ENCODE data around the gene RFC2. TPM values are rescaled to one million over a fixed set of nuclear protein-coding genes. Genes with fewer than 3 reads are reported as not detected.
"Not testable (repeated sequence)": the region's sequence is repeated elsewhere in the genome, so short reads cannot be mapped to it uniquely, and the experiment has no call there.

Gene RFC2
- total RNA-seq, 1 donor from 2014 or later = 22.4 TPM

- not testable (repeated sequence) for FAIRE-seq; DNase-seq (ENCODE audit: low spot score in 2 of 2)
Observed at GRCh38 chr7:74195139-74195860, 58.9 kb downstream of the RFC2 start.

- no peak for DNase-seq (ENCODE audit: low spot score in 2 of 2)
- FAIRE-seq = no peak
Observed at GRCh38 chr7:74194686-74195085, 59.5 kb downstream of the RFC2 start.

GRCh38 chr7:74193913-74194312 is 60.3 kb downstream of the RFC2 start:
- FAIRE-seq = no peak
- no peak for DNase-seq (ENCODE audit: low spot score in 2 of 2)

- FAIRE-seq (no peak), DNase-seq (ENCODE audit: low spot score in 2 of 2) (no peak)
Observed at GRCh38 chr7:74193054-74193453, 61.1 kb downstream of the RFC2 start.

GRCh38 chr7:74191231-74191630 is 63.0 kb downstream of the RFC2 start:
- FAIRE-seq = no peak
- no peak for DNase-seq (ENCODE audit: low spot score in 2 of 2)

GRCh38 chr7:74190259-74190658 is 63.9 kb downstream of the RFC2 start:
- no peak for FAIRE-seq
- no peak for DNase-seq (ENCODE audit: low spot score in 2 of 2)

GRCh38 chr7:74187915-74188675 is 66.1 kb downstream of the RFC2 start:
- FAIRE-seq (no peak), DNase-seq (ENCODE audit: low spot score in 2 of 2) (no peak)

GRCh38 chr7:74185636-74186035 is 68.6 kb downstream of the RFC2 start:
- FAIRE-seq (no peak), DNase-seq (ENCODE audit: low spot score in 2 of 2) (no peak)

- DNase-seq (ENCODE audit: low spot score in 2 of 2) = no peak
- FAIRE-seq = no peak
Observed at GRCh38 chr7:74185016-74185415, 69.2 kb downstream of the RFC2 start.

GRCh38 chr7:74183653-74184450 is 70.3 kb downstream of the RFC2 start:
- no peak for FAIRE-seq
- DNase-seq (ENCODE audit: low spot score in 2 of 2) = no peak

GRCh38 chr7:74183142-74183541 is 71.1 kb downstream of the RFC2 start:
- DNase-seq (ENCODE audit: low spot score in 2 of 2) (no peak), FAIRE-seq (no peak)

GRCh38 chr7:74182453-74183090 is 71.6 kb downstream of the RFC2 start:
- FAIRE-seq (no peak), DNase-seq (ENCODE audit: low spot score in 2 of 2) (no peak)

- no peak for DNase-seq (ENCODE audit: low spot score in 2 of 2)
- FAIRE-seq = no peak
Observed at GRCh38 chr7:74181821-74182220, 72.4 kb downstream of the RFC2 start.

Small RNA genes lying within 50 kb of the gene (small RNA-seq; reads per million reads assigned to genes)
- gene MIR590 = 1.9 reads per million, percentile 81 among the genes with 10 or more reads in this experiment

Other genes starting within 250 kb of the RFC2 start
- 11.0 TPM for gene ELN, start 226.2 kb downstream of the RFC2 start, total RNA-seq
- gene LIMK1, start 170.6 kb downstream of the RFC2 start, total RNA-seq = 15.5 TPM
- gene EIF4H, start 80.0 kb downstream of the RFC2 start, total RNA-seq = 132 TPM
- 3.3 TPM for gene LAT2, start 44.4 kb downstream of the RFC2 start, total RNA-seq
- gene CLIP2, start 35.0 kb upstream of the RFC2 start, total RNA-seq = 113 TPM
- gene GTF2IRD1, start 199.5 kb upstream of the RFC2 start, total RNA-seq = 19.2 TPM